IMR-90 (cell line): ENCODE data around the gene GAB1. TPM values are rescaled to one million over a fixed set of nuclear protein-coding genes. Genes with fewer than 3 reads are reported as not detected.

Source experiments
- ATAC-seq: fragments of 200-7000 bp; cut with Tn5 transposase; 2 replicates; pipeline ENCODE4 v1.9.1; 2020; ENCODE audit warnings: low read depth, mild to moderate bottlenecking, moderate library complexity
- BruUV-seq: library from RNA; stranded (reverse); fragments of 400-500 nt; replicated peaks from 2 replicates; lab custom pipeline; 2021; lab: Mats Ljungman, UMichigan
- CTCF ChIA-PET: fragments of 300-600 bp; formaldehyde crosslinking; extraction: SDS; loops from one replicate; lab custom pipeline; 2021; ENCODE audit warnings: antibody characterized with exemption; lab: Yijun Ruan, JAX
- POLR2A ChIA-PET: fragments of 300-600 bp; sonication (Branson Sonifier 250); formaldehyde crosslinking; loops from one replicate; lab custom pipeline; 2022; ENCODE audit warnings: antibody characterized with exemption; ENCODE audit not compliant: unreplicated experiment; lab: Charles Lee
- DNase-seq: peaks from one replicate; pipeline ENCODE4 v3.0.0; 2013
- H2AFZ ChIP-seq: replicated peaks from 2 replicates; pipeline ENCODE3; 2013; ENCODE audit warnings: low read length, mild to moderate bottlenecking; ENCODE audit not compliant: poor library complexity
- H2AK5ac ChIP-seq: 2 replicates; pipeline ENCODE4 v1.6.1; 2013; ENCODE audit warnings: low read depth, low read length, inconsistent platforms
- H2AK9ac ChIP-seq: replicated peaks from 2 replicates; pipeline ENCODE3; 2013; ENCODE audit warnings: mild to moderate bottlenecking, low read depth, low read length, moderate library complexity; ENCODE audit not compliant: poor library complexity
- H2BK120ac ChIP-seq: 2 replicates; pipeline ENCODE4 v1.6.1; 2013; ENCODE audit warnings: low read depth, low read length, inconsistent platforms
- H2BK15ac ChIP-seq: 3 replicates; pipeline ENCODE4 v1.6.1; 2013; ENCODE audit warnings: low read depth, low read length, inconsistent platforms
- H2BK20ac ChIP-seq: 2 replicates; pipeline ENCODE4 v1.6.1; 2013; ENCODE audit warnings: low read depth, mild to moderate bottlenecking, inconsistent platforms, low read length, moderate library complexity
- H2BK5ac ChIP-seq: 2 replicates; pipeline ENCODE4 v1.6.1; 2013; ENCODE audit warnings: mild to moderate bottlenecking, low read depth, low read length, inconsistent platforms; ENCODE audit not compliant: poor library complexity, severe bottlenecking
- H3K14ac ChIP-seq: replicated peaks from 2 replicates; pipeline ENCODE4 v1.6.1; 2013; ENCODE audit warnings: low read depth, low read length, inconsistent platforms
- H3K18ac ChIP-seq: 2 replicates; pipeline ENCODE4 v1.6.1; 2013; ENCODE audit warnings: low read depth, low read length, control low read depth
- H3K23ac ChIP-seq: 2 replicates; pipeline ENCODE4 v1.6.1; 2013; ENCODE audit warnings: low read depth, low read length, inconsistent platforms
- H3K27ac ChIP-seq: 2 replicates; pipeline ENCODE4 v1.5.1; 2013; ENCODE audit warnings: mild to moderate bottlenecking, control low read depth, low read length; ENCODE audit not compliant: insufficient read depth
- H3K27me3 ChIP-seq: 2 replicates; pipeline ENCODE4 v1.6.1; 2013; ENCODE audit warnings: low read length; ENCODE audit not compliant: control insufficient read depth, insufficient read depth
- H3K36me3 ChIP-seq: 2 replicates; pipeline ENCODE4 v1.6.1; 2013; ENCODE audit warnings: low read length, mixed read lengths; ENCODE audit not compliant: control insufficient read depth, insufficient read depth
- H3K4ac ChIP-seq: 2 replicates; pipeline ENCODE4 v1.6.1; 2013; ENCODE audit warnings: low read depth, low read length, inconsistent platforms
- H3K4me1 ChIP-seq: 2 replicates; pipeline ENCODE4 v1.6.1; 2013; ENCODE audit warnings: low read length, mixed read lengths; ENCODE audit not compliant: control insufficient read depth, insufficient read depth
- H3K4me2 ChIP-seq: 2 replicates; pipeline ENCODE4 v1.6.1; 2013; ENCODE audit warnings: low read depth, mild to moderate bottlenecking, control low read depth, low read length, moderate library complexity
- H3K4me3 ChIP-seq: 2 replicates; pipeline ENCODE4 v1.5.1; 2013; ENCODE audit warnings: low read depth, mild to moderate bottlenecking, control low read depth, low read length, moderate library complexity; ENCODE audit not compliant: insufficient read depth
- H3K56ac ChIP-seq: 2 replicates; pipeline ENCODE4 v1.6.1; 2013; ENCODE audit warnings: low read length, inconsistent platforms; ENCODE audit not compliant: insufficient read depth; ENCODE audit errors: extremely low read depth
- H3K79me1 ChIP-seq, 2 experiments: 2 replicates each; pipeline ENCODE4 v1.6.1; 2013; ENCODE audit warnings: low read length in 2 of 2, inconsistent platforms in 1 of 2, low read depth in 1 of 2
- H3K9ac ChIP-seq: 2 replicates; pipeline ENCODE4 v1.6.1; 2013; ENCODE audit warnings: low read depth, low read length, control low read depth
- H3K9me1 ChIP-seq: 2 replicates; pipeline ENCODE4 v1.6.1; 2013; ENCODE audit warnings: low read length, inconsistent platforms; ENCODE audit not compliant: insufficient read depth
- H3K9me3 ChIP-seq: 2 replicates; pipeline ENCODE4 v1.6.1; 2013; ENCODE audit warnings: low read length; ENCODE audit not compliant: control insufficient read depth, insufficient read depth
- H4K20me1 ChIP-seq: 2 replicates; pipeline ENCODE4 v1.6.1; 2013; ENCODE audit warnings: low read length, inconsistent platforms; ENCODE audit not compliant: insufficient read depth
- H4K5ac ChIP-seq: 2 replicates; pipeline ENCODE4 v1.6.1; 2013; ENCODE audit warnings: mild to moderate bottlenecking, low read depth, low read length, control low read depth
- H4K8ac ChIP-seq, 2 experiments: 2 replicates each; pipeline ENCODE4 v1.6.1; 2013; ENCODE audit warnings: low read depth in 2 of 2, low read length in 2 of 2, control low read depth in 1 of 2, inconsistent platforms in 1 of 2
- H4K91ac ChIP-seq: 2 replicates; pipeline ENCODE4 v1.6.1; 2013; ENCODE audit warnings: low read depth, low read length, inconsistent platforms; ENCODE audit not compliant: insufficient read depth
- CEBPB ChIP-seq: IDR thresholded peaks from 2 replicates; pipeline ENCODE4 v1.6.1; 2012; ENCODE audit warnings: low read depth, low read length, improper control_type of control experiment
- FOS ChIP-seq: fragments of 150-350 bp; IDR thresholded peaks from 2 replicates; pipeline ENCODE4 v1.6.1; 2016; ENCODE audit warnings: low read depth, low read length
- MXI1 ChIP-seq: IDR thresholded peaks from 2 replicates; pipeline ENCODE4 v1.6.1; 2012; ENCODE audit warnings: low read depth, mild to moderate bottlenecking, low read length, moderate library complexity, borderline replicate concordance
- NFE2L2 ChIP-seq: fragments of 150-350 bp; IDR thresholded peaks from 2 replicates; pipeline ENCODE4 v1.6.1; 2016; ENCODE audit warnings: low read depth, mild to moderate bottlenecking, low read length
- POLR2A ChIP-seq: IDR thresholded peaks from 2 replicates; pipeline ENCODE4 v1.6.1; 2012; ENCODE audit warnings: mild to moderate bottlenecking, low read depth, low read length
- RCOR1 ChIP-seq: IDR thresholded peaks from 2 replicates; pipeline ENCODE4 v1.6.1; 2012; ENCODE audit warnings: mild to moderate bottlenecking, low read length, improper control_type of control experiment; ENCODE audit not compliant: insufficient replicate concordance
- RFX5 ChIP-seq: IDR thresholded peaks from 2 replicates; pipeline ENCODE4 v1.8.0; 2012; ENCODE audit warnings: low read depth, mild to moderate bottlenecking, low read length, moderate library complexity
- USF2 ChIP-seq: fragments of 150-350 bp; IDR thresholded peaks from 2 replicates; pipeline ENCODE4 v1.6.1; 2017; ENCODE audit warnings: mild to moderate bottlenecking, antibody characterized with exemption, low read length, low read depth
- WGBS, 2 experiments: methylation state at CpG; one replicate each; pipeline versions ENCODE4 v1.1.5 to v1.1.7; 2013; ENCODE audit warnings: missing lambda C conversion rate in 2 of 2; ENCODE audit not compliant: insufficient read length in 1 of 2; ENCODE audit errors: extremely low coverage in 2 of 2; 5-methylcytosine and 5-hydroxymethylcytosine counted together
- dilution Hi-C: fragments of 300-500 bp; cut with HindIII; formaldehyde crosslinking; loops from one replicate; pipeline ENCODE4 v1.14.3; 2018; ENCODE audit warnings: low sequenced_read_pairs; ENCODE audit not compliant: unreplicated experiment
- in situ Hi-C: fragments of 300-500 bp; cut with MboI; formaldehyde crosslinking; loops from 3 replicates; pipeline ENCODE4 v1.14.3; 2019; ENCODE audit warnings: low sequenced_read_pairs, inconsistent platforms, mixed read lengths
- intact Hi-C: fragments of 100-400 bp; cut with micrococcal nuclease; formaldehyde crosslinking; loops from 2 replicates; pipeline ENCODE4 v1.10.0; 2022
- polyA plus RNA-seq, 3 experiments: library from polyadenylated mRNA; depleted of rRNA; stranded (reverse); fragments of >200 nt; gene quantifications; 2 replicates each; pipeline ENCODE4 v1.2.3, GENCODE V29; 2012; ENCODE audit warnings: low replicate concordance in 1 of 3
- total RNA-seq: library from RNA; depleted of rRNA; stranded (reverse); fragments of >200 nt; gene quantifications from 2 replicates; pipeline ENCODE4 v1.2.3, GENCODE V29; 2012
- TF ChIP-seq, protein P1 (sequence below): conservative IDR thresholded peaks from 2 replicates; pipeline ENCODE4 v1.5.1; 2012; ENCODE audit warnings: mild to moderate bottlenecking, low read depth, low read length, improper control_type of control experiment

The GAB1 gene
- total and polyA plus RNA-seq, 2 of the 4 experiments (the other 2 are of a cell fraction): 2.8 to 12.0 TPM

DNA sequence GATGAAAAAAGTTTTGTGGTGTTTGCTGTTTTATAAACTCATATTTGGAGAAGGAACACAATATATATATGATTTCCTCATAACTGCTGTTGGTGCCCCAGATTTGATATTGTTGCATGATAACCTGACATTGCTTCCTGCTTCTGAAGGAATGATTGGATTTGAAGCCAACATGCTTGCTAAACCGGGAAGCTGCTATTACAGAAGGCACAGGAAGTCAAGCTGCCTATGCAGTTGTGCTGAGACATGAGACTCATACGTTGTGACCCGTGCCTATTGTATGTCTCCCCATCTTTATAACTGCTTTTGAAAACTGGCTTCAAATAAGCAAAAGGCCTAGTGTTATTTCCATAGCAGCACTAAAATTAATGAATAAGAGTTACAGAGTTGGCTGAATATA lies 32.9 kb downstream of the GAB1 start:
- in situ Hi-C loops: no loop called here
- dilution Hi-C loops: no loop called here
- Histone ChIP-seq H3K23ac (no peak overlapping the region), H3K56ac (no peak overlapping the region), H3K9me3 (no peaks in the 10 kb centered on the region), H2BK120ac (no peak overlapping the region), H3K9me1 (no peaks in the 10 kb centered on the region), H3K18ac (no peak overlapping the region), H3K36me3 (no peaks in the 10 kb centered on the region), H2BK20ac (no peak overlapping the region), H2BK15ac (no peak overlapping the region), H2BK5ac (no peak overlapping the region), H3K9ac (no peak overlapping the region), H2AFZ (no peak overlapping the region), H4K20me1 (peaks cover 6% of the 10 kb centered on the region), H3K27ac (no peak overlapping the region), H3K4me3 (no peak overlapping the region), H2AK9ac (no peak overlapping the region), H3K79me1 (peaks cover 15 to 32% of the 10 kb centered on the region in 2 experiments; a peak in 3 of 4 replicates), H4K5ac (no peak overlapping the region), H3K4me1 (peaks cover 1% of the 10 kb centered on the region; the same call in 1 of the 2 replicates), H3K4ac (no peak overlapping the region), H3K14ac (no peak overlapping the region), H4K8ac (no peak overlapping the region), H3K4me2 (no peak overlapping the region), H2AK5ac (no peak overlapping the region), H3K27me3 (no peaks in the 10 kb centered on the region), H4K91ac (no peak overlapping the region)
- intact Hi-C loops: no loop called here
- TF ChIP-seq NFE2L2: no peak
- TF ChIP-seq CEBPB: no peak
- TF ChIP-seq FOS: no peak
- no peak for TF ChIP-seq USF2
- TF ChIP-seq RFX5: no peak
- no peak for TF ChIP-seq POLR2A
- TF ChIP-seq, protein P1, sequence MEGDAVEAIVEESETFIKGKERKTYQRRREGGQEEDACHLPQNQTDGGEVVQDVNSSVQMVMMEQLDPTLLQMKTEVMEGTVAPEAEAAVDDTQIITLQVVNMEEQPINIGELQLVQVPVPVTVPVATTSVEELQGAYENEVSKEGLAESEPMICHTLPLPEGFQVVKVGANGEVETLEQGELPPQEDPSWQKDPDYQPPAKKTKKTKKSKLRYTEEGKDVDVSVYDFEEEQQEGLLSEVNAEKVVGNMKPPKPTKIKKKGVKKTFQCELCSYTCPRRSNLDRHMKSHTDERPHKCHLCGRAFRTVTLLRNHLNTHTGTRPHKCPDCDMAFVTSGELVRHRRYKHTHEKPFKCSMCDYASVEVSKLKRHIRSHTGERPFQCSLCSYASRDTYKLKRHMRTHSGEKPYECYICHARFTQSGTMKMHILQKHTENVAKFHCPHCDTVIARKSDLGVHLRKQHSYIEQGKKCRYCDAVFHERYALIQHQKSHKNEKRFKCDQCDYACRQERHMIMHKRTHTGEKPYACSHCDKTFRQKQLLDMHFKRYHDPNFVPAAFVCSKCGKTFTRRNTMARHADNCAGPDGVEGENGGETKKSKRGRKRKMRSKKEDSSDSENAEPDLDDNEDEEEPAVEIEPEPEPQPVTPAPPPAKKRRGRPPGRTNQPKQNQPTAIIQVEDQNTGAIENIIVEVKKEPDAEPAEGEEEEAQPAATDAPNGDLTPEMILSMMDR: no peak
- no peak for TF ChIP-seq RCOR1
- TF ChIP-seq MXI1: no peak
- no TSS peak for BruUV-seq
- no peak for ATAC-seq
- ChIA-PET POLR2A (no interaction called here), CTCF (no interaction called here)
- DNase-seq: no peak
- WGBS, 2 experiments: no CpG with 5 or more reads among the region's 3 CpGs
